H1 (cell line): ENCODE results near the gene SDR39U1. TPM values are rescaled to one million over a fixed set of nuclear protein-coding genes. Genes with fewer than 3 reads are reported as not detected.
A peak's percentile ranks its signal among the peaks of the same experiment; 100 is the strongest.

Experiments
- CTCF ChIA-PET: fragments of 300-600 bp; sonication (Branson Sonifier 250); formaldehyde crosslinking; loops from one replicate; lab custom pipeline; 2021; ENCODE audit not compliant: partially characterized antibody; lab: Charles Lee
- POLR2A ChIA-PET: fragments of 300-600 bp; sonication (Branson Sonifier 250); formaldehyde crosslinking; loops from one replicate; lab custom pipeline; 2021; ENCODE audit warnings: inconsistent platforms; ENCODE audit not compliant: partially characterized antibody; lab: Charles Lee
- DNase-seq, 2 experiments: peaks; one replicate each; pipeline versions ENCODE4 v3.0.0 to v3.0.0-alpha.2; 2010 to 2022; ENCODE audit warnings: low spot score in 2 of 2, low read depth in 1 of 2, mixed read lengths in 1 of 2
- FAIRE-seq: peaks from 2 replicates; lab custom pipeline; 2011; peaks lifted over from hg19 to GRCh38; lab: Jason Lieb, UNC
- H2AFZ ChIP-seq: 2 replicates; pipeline ENCODE4 v1.8.1; 2012; ENCODE audit warnings: low read length, inconsistent platforms
- H2AK5ac ChIP-seq: 2 replicates; pipeline ENCODE4 v1.6.1; 2013; ENCODE audit warnings: low read depth, low read length
- H2BK120ac ChIP-seq: replicated peaks from 2 replicates; pipeline ENCODE3; 2013; ENCODE audit warnings: low read depth, low read length, inconsistent platforms
- H2BK12ac ChIP-seq: 2 replicates; pipeline ENCODE4 v1.6.1; 2013; ENCODE audit warnings: low read depth, low read length
- H2BK15ac ChIP-seq: 2 replicates; pipeline ENCODE4 v1.6.1; 2013; ENCODE audit warnings: low read length
- H2BK20ac ChIP-seq: 2 replicates; pipeline ENCODE4 v1.6.1; 2013; ENCODE audit warnings: low read length
- H2BK5ac ChIP-seq: 2 replicates; pipeline ENCODE4 v1.6.1; 2013; ENCODE audit warnings: low read depth, low read length
- H3K14ac ChIP-seq: 2 replicates; pipeline ENCODE4 v1.6.1; 2013; ENCODE audit warnings: inconsistent platforms; ENCODE audit not compliant: insufficient read length
- H3K18ac ChIP-seq: 2 replicates; pipeline ENCODE4 v1.6.1; 2013; ENCODE audit warnings: low read length; ENCODE audit errors: extremely low read depth
- H3K23ac ChIP-seq: 2 replicates; pipeline ENCODE4 v1.6.1; 2013; ENCODE audit warnings: inconsistent platforms; ENCODE audit not compliant: insufficient read length
- H3K23me2 ChIP-seq: 2 replicates; pipeline ENCODE4 v1.6.1; 2013; ENCODE audit warnings: low read depth, low read length
- H3K27ac ChIP-seq: 2 replicates; pipeline ENCODE4 v1.6.1; 2011; ENCODE audit warnings: low read depth, low read length, inconsistent platforms
- H3K27me3 ChIP-seq, 4 experiments: replicated peaks in 1 of 4; 1 replicate in 1 of 4; 2 replicates in 3 of 4; pipeline versions ENCODE4 v1.6.1 to v1.8.1; 2011 to 2013; ENCODE audit warnings: low read length in 3 of 4, mild to moderate bottlenecking in 3 of 4, inconsistent platforms in 2 of 4, mixed read lengths in 2 of 4, moderate library complexity in 1 of 4; ENCODE audit not compliant: control insufficient read depth in 3 of 4, insufficient read depth in 3 of 4; ENCODE audit errors: extremely low read depth in 1 of 4
- H3K36me3 ChIP-seq, 4 experiments: 2 replicates each; pipeline versions ENCODE4 v1.6.1 to v1.8.1; 2011 to 2013; ENCODE audit warnings: mild to moderate bottlenecking in 4 of 4, low read length in 3 of 4, moderate library complexity in 2 of 4, control low read depth in 1 of 4, inconsistent platforms in 1 of 4; ENCODE audit not compliant: insufficient read depth in 4 of 4, control insufficient read depth in 2 of 4
- H3K4ac ChIP-seq: replicated peaks from 2 replicates; pipeline ENCODE3; 2013; ENCODE audit warnings: low read length, low read depth, mixed read lengths, inconsistent platforms; ENCODE audit not compliant: insufficient read length
- H3K4me1 ChIP-seq, 4 experiments: replicated peaks in 1 of 4; 1 replicate in 1 of 4; 2 replicates in 3 of 4; pipeline versions ENCODE4 v1.6.1 to v1.8.1; 2011 to 2013; ENCODE audit warnings: low read length in 3 of 4, inconsistent platforms in 2 of 4, mixed read lengths in 1 of 4; ENCODE audit not compliant: insufficient read depth in 4 of 4, control insufficient read depth in 3 of 4
- H3K4me2 ChIP-seq, 2 experiments: 2 replicates each; pipeline versions ENCODE4 v1.6.1 to v1.8.1; 2011 to 2013; ENCODE audit warnings: low read depth in 2 of 2, low read length in 2 of 2, control low read depth in 1 of 2, inconsistent platforms in 1 of 2, mild to moderate bottlenecking in 1 of 2; ENCODE audit not compliant: insufficient read depth in 1 of 2
- H3K4me3 ChIP-seq, 4 experiments: fragments of 200-600, 300-600 bp in 1 of 4; sonication (generic), shearing (Covaris generic), sonication (Bioruptor Twin) in 1 of 4; 2 replicates each; pipeline versions ENCODE4 v1.5.1 to v1.8.1; 2011 to 2016; ENCODE audit warnings: low read length in 4 of 4, low read depth in 3 of 4, control low read depth in 2 of 4, inconsistent platforms in 2 of 4, mild to moderate bottlenecking in 2 of 4, mixed read lengths in 1 of 4, moderate library complexity in 1 of 4; ENCODE audit not compliant: insufficient read depth in 2 of 4; ENCODE audit errors: extremely low read depth in 1 of 4
- H3K56ac ChIP-seq: replicated peaks from 2 replicates; pipeline ENCODE3; 2013; ENCODE audit warnings: low read depth, mild to moderate bottlenecking, mixed read lengths, low read length, inconsistent platforms; ENCODE audit not compliant: insufficient read length
- H3K79me1 ChIP-seq: 2 replicates; pipeline ENCODE4 v1.6.1; 2013; ENCODE audit warnings: low read depth, low read length, control low read depth
- H3K79me2 ChIP-seq, 2 experiments: 2 replicates each; pipeline versions ENCODE4 v1.6.1 to v1.8.1; 2012 to 2013; ENCODE audit warnings: low read length in 2 of 2, mild to moderate bottlenecking in 2 of 2, inconsistent platforms in 1 of 2; ENCODE audit not compliant: insufficient read depth in 2 of 2, control insufficient read depth in 1 of 2
- H3K9ac ChIP-seq, 4 experiments: replicated peaks in 1 of 4; 1 replicate in 1 of 4; 2 replicates in 3 of 4; pipeline versions ENCODE4 v1.6.1 to v1.8.1; 2011 to 2013; ENCODE audit warnings: low read depth in 3 of 4, low read length in 3 of 4, control low read depth in 2 of 4, mild to moderate bottlenecking in 2 of 4, moderate library complexity in 2 of 4, inconsistent platforms in 1 of 4; ENCODE audit errors: extremely low read depth in 1 of 4
- H3K9me3 ChIP-seq, 2 experiments: 2 replicates each; pipeline versions ENCODE4 v1.6.1 to v1.8.1; 2012 to 2013; ENCODE audit warnings: mild to moderate bottlenecking in 2 of 2, moderate library complexity in 2 of 2, control low read depth in 1 of 2, inconsistent platforms in 1 of 2, low read depth in 1 of 2, low read length in 1 of 2, mixed read lengths in 1 of 2; ENCODE audit not compliant: insufficient read depth in 2 of 2
- H4K20me1 ChIP-seq, 2 experiments: replicated peaks in 1 of 2; 2 replicates each; pipeline versions ENCODE3 to v1.8.1; 2011 to 2013; ENCODE audit warnings: inconsistent platforms in 2 of 2, low read length in 2 of 2, mild to moderate bottlenecking in 1 of 2; ENCODE audit not compliant: insufficient read depth in 2 of 2, control insufficient read depth in 1 of 2
- H4K5ac ChIP-seq: 2 replicates; pipeline ENCODE4 v1.6.1; 2013; ENCODE audit warnings: low read length, low read depth, mixed read lengths, inconsistent platforms; ENCODE audit not compliant: insufficient read length
- H4K8ac ChIP-seq: 2 replicates; pipeline ENCODE4 v1.8.0; 2013; ENCODE audit warnings: mild to moderate bottlenecking, moderate library complexity, low read length, inconsistent platforms; ENCODE audit not compliant: insufficient read depth; ENCODE audit errors: extremely low read depth
- H4K91ac ChIP-seq: replicated peaks from 2 replicates; pipeline ENCODE3; 2013; ENCODE audit warnings: low read length, mixed read lengths, inconsistent platforms; ENCODE audit not compliant: insufficient read length
- EP300 ChIP-seq, 2 experiments: IDR thresholded peaks; 1 replicate in 1 of 2; 2 replicates in 1 of 2; pipeline ENCODE4 v1.6.1; 2011 to 2012; ENCODE audit warnings: low read depth in 2 of 2, low read length in 2 of 2, mild to moderate bottlenecking in 2 of 2, borderline replicate concordance in 1 of 2, inconsistent platforms in 1 of 2, moderate library complexity in 1 of 2
- WGBS, 2 experiments: shearing (Covaris generic) in 1 of 2; methylation state at CpG; one replicate each; pipeline versions ENCODE4 v1.1.6 to v1.1.7; 2013 to 2015; ENCODE audit warnings: low lambda C conversion rate in 2 of 2, mixed read lengths in 2 of 2, inconsistent platforms in 1 of 2, low coverage in 1 of 2, missing lambda C conversion rate in 1 of 2; ENCODE audit not compliant: insufficient replicate concordance in 2 of 2, insufficient coverage in 1 of 2, insufficient read length in 1 of 2; ENCODE audit errors: extremely low coverage in 1 of 2, missing lambda C conversion rate in 1 of 2; 5-methylcytosine and 5-hydroxymethylcytosine counted together
- polyA plus RNA-seq, 7 experiments: library from polyadenylated mRNA; depleted of rRNA in 3 of 7; stranded (reverse) in 5 of 7; unstranded in 2 of 7; fragments of >200 nt in 5 of 7; fragments of 200-250 nt in 2 of 7; gene quantifications; 1 replicate in 5 of 7; 2 replicates in 1 of 7; 4 replicates in 1 of 7; pipeline versions ENCODE4 v1.2.1 to v1.2.3, GENCODE V29; 2011 to 2013; ENCODE audit warnings: missing spikeins in 2 of 7, mixed read lengths in 2 of 7
- total RNA-seq: library from RNA; stranded (reverse); fragmentation: NEBNext Ultra II Directional; extraction: Animal tissue kit (Norgen Biotek cat#: 25700); gene quantifications from 2 replicates; pipeline ENCODE4 v1.2.1, GENCODE V29; 2021

The SDR39U1 gene
- total and polyA plus RNA-seq, 2 of the 8 experiments (the other 6 are each of a cell fraction or from before 2014, with no cell fraction given): 46.7 to 98.8 TPM

GRCh38 chr14:24418492-24418873 lies 24.1 kb downstream of the SDR39U1 start:
- no peak for FAIRE-seq
- Histone ChIP-seq H4K20me1 (no peaks in the 10 kb centered on the region), H3K4ac (no peak overlapping the region), H3K9ac (no peak overlapping the region), H4K5ac (no peak overlapping the region), H2BK20ac (no peak overlapping the region), H3K4me1 (no peaks in the 10 kb centered on the region), H3K4me2 (no peak overlapping the region), H4K91ac (no peak overlapping the region), H2BK12ac (no peak overlapping the region; the same call in 1 of the 2 replicates), H3K9me3 (no peaks in the 10 kb centered on the region), H3K18ac (no peak overlapping the region), H2AK5ac (no peak overlapping the region), H3K79me1 (no peaks in the 10 kb centered on the region), H3K4me3 (no peak overlapping the region), H3K14ac (no peak overlapping the region), H3K27ac (no peak overlapping the region), H3K79me2 (no peaks in the 10 kb centered on the region), H4K8ac (peak overlapping the region; percentile 11), H2BK120ac (no peak overlapping the region), H2AFZ (no peak overlapping the region), H2BK15ac (no peak overlapping the region), H3K23me2 (no peaks in the 10 kb centered on the region), H3K56ac (no peak overlapping the region)
- DNase-seq: no peak
- WGBS, 2 experiments: 92% methylated on average over 6 of the region's 6 CpGs; no CpG with 5 or more reads in 1 of the 2 experiments
- POLR2A ChIA-PET: interaction anchor here (0.8 to 6.3 kb wide), 7 partner anchors 10 to 41 kb away, joined by 3 to 28 read pairs (median 3); partner anchors contain the start of genes CBLN3 and KHNYN
- no peak for TF ChIP-seq EP300 (IDR thresholded peaks at IDR 0.05; ENCODE audit: borderline replicate concordance in 1 of 2, low read depth in 2 of 2, low read length in 2 of 2)
- TF ChIP-seq, all 59 proteins: peak for 0
- H3K36me3 ChIP-seq: peaks cover 4 to 11% (median 7%) of the 10 kb centered on the region in 4 experiments; a peak in 5 of 8 replicates
- no peak overlapping the region for H3K23ac ChIP-seq
- H2BK5ac ChIP-seq: no peak overlapping the region
- CTCF ChIA-PET: interaction anchor here (0.8 to 21.3 kb wide), 11 partner anchors 9 to 90 kb away, joined by 3 to 664 read pairs (median 7); partner anchors contain the start of genes ADCY4, KHNYN and RIPK3
- peaks cover 0 to 6% (median 4%) of the 10 kb centered on the region in 4 experiments; a peak in 4 of 7 replicates for H3K27me3 ChIP-seq
